HAP-1 (cell line): ENCODE measurements around the gene LRP6.

Source experiments
- DNase-seq, 2 experiments: peaks; one replicate each; pipeline ENCODE4 v3.0.0-alpha.2; 2016 to 2020; ENCODE audit warnings: low spot score in 2 of 2
- H3K27me3 ChIP-seq: fragments of 250-450 bp; sonication (Bioruptor Pico); 2 replicates; pipeline ENCODE4 v1.5.1; 2020; ENCODE audit warnings: low read depth, mild to moderate bottlenecking, moderate library complexity
- H3K36me3 ChIP-seq: fragments of 250-450 bp; sonication (Bioruptor Pico); replicated peaks from 2 replicates; pipeline ENCODE4 v1.5.1; 2020; ENCODE audit warnings: mild to moderate bottlenecking
- H3K4me1 ChIP-seq: fragments of 250-450 bp; sonication (Bioruptor Pico); 2 replicates; pipeline ENCODE4 v1.5.1; 2020; ENCODE audit warnings: mild to moderate bottlenecking
- H3K4me3 ChIP-seq: fragments of 250-450 bp; sonication (Bioruptor Pico); 2 replicates; pipeline ENCODE4 v1.5.1; 2020; ENCODE audit warnings: mild to moderate bottlenecking, moderate library complexity
- H3K9me3 ChIP-seq: fragments of 250-450 bp; sonication (Bioruptor Pico); 2 replicates; pipeline ENCODE4 v1.5.1; 2020; ENCODE audit warnings: mild to moderate bottlenecking, moderate library complexity
- in situ Hi-C: fragments of 300-500 bp; cut with MboI; formaldehyde crosslinking; loops from 3 replicates; pipeline ENCODE4 v1.14.3; 2020; ENCODE audit warnings: low sequenced_read_pairs, inconsistent platforms, mixed read lengths

The LRP6 gene

DNA sequence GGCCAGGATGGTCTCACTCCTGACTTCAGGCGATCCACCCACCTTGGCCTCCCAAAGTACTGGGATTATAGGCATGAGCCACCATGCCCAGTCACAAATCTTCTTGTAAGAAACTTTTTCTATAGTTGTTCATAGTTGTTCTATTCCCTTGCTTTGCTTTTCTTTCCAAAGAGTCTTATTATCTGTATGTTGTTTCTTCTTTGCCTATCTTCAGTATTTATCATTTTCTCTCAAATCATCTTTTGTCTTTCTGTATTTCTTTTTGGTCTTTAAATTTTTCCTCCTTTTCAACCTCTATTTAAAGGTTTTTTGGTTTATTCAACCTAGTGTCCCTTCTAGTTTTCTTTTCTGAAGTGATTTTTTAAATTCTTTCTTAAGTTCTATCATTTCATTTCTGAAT, 68.7 kb downstream of the LRP6 start:
- no peak overlapping the region for H3K4me3 ChIP-seq
- H3K27me3 ChIP-seq, result no peaks in the 10 kb centered on the region
- peaks cover 12% of the 10 kb centered on the region for H3K4me1 ChIP-seq
- DNase-seq, result no peak
- peaks cover 51% of the 10 kb centered on the region for H3K36me3 ChIP-seq
- H3K9me3 ChIP-seq, result no peaks in the 10 kb centered on the region
- in situ Hi-C loops, result no loop called here

DNA sequence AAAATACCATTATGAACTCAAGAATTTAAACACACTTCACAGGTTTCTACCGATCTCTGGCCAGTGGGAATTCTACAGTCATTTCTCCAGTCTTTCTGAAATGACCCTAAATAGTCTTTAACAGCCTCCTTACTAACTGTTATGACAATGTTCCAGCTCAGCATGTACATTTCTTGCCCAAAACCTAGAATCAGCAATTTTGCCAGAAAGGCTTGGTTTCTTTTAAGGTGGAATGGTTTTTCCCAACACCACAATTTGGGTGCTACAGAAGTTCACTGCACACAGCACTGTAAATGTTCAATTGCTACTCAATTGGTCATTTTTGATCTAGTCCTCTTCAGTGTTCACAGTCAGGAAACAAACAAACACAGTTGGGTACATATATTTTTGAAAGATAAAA, 69.7 kb downstream of the LRP6 start:
- in situ Hi-C loops, result no loop called here
- Histone ChIP-seq H3K9me3 (no peaks in the 10 kb centered on the region), H3K4me1 (peaks cover 12% of the 10 kb centered on the region), H3K4me3 (no peak overlapping the region), H3K27me3 (no peaks in the 10 kb centered on the region), H3K36me3 (peaks cover 43% of the 10 kb centered on the region)
- DNase-seq, result no peak

DNA sequence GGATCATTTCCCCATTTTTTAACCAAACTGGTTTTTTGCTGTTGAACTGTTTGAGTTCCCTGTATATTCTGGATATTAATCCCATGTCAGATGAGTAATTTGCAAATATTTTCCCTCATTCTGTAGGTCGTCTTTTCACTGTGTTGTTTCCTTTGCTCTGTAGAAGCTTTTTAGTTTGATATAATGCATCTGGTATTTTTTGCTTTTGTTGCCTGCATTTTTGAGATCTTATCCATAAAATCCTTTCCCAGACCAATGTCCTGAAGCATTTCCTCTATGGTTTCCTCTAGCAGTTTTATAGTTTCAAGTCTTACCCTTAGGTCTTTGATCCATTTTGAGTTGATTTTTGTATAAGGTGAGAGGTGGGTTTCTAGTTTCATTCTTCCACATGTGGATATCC, 71.3 kb downstream of the LRP6 start:
- no peaks in the 10 kb centered on the region for H3K27me3 ChIP-seq
- H3K36me3 ChIP-seq, result peaks cover 32% of the 10 kb centered on the region
- H3K4me3 ChIP-seq, result no peak overlapping the region
- H3K4me1 ChIP-seq, result peaks cover 9% of the 10 kb centered on the region
- DNase-seq, result no peak
- no peaks in the 10 kb centered on the region for H3K9me3 ChIP-seq
- in situ Hi-C loops, result no loop called here

DNA sequence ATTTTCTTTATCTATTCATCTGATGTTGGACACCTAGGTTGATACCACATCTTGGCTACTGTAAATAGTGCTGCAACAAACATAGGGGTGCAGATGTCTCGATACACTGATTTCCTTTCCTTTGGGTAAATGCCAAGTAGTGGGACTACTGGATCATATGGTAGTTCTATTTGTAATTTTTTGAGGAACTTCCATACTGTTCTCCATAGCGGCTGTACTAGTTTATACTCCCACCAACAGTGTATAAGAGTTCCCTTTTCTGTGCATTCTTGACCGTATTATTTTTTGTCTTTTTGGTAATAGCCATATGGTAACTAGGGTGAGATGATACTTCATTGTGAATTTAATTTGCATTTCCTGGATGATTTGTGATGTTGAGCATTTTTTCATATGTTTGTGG, 71.8 kb downstream of the LRP6 start:
- H3K36me3 ChIP-seq, result peaks cover 29% of the 10 kb centered on the region
- no peak for DNase-seq
- in situ Hi-C loops, result no loop called here

DNA sequence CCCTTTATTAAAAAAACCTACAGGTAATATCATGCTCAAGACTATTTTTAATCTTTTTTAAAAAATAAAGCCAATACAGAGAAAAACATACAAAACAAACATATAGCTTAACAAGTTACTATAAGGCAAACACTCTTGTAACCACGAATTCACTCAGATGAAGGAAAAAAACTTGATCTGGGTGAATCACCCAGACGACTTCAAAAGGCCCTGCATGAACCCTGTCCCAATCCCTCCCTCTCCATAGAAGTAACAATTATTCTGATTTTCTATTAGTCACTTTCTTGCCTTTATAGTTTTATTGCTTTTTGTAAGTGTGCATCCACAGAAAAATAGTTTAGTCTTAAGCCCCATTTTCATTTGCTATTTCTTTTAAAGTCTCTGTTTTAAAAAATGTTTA, 72.6 kb downstream of the LRP6 start:
- in situ Hi-C loops, result no loop called here

More for the DNA sequence above, 71.8 kb downstream of the LRP6 start:
- H3K4me3 ChIP-seq, result no peak overlapping the region
- H3K4me1 ChIP-seq, result peaks cover 9% of the 10 kb centered on the region
- H3K9me3 ChIP-seq, result no peaks in the 10 kb centered on the region
- H3K27me3 ChIP-seq, result no peaks in the 10 kb centered on the region

DNA sequence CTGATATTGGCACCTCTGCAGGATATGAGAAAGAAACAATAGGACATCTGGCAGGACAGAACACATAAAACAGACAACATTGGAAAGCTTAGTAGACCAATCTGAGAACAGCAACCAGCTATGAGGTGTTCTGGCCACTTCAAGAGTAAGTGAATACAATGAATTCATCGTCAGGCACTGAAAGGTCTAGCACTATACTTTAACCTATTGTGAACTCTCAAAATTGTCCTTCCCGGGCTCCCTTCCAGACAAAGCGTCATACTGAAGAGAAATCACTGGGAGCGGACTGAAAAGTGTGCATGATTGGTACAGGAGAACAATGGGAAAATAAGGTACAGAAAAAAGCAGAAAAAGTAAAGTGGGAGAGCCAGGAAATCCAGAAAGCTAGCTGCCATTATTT, 75.8 kb downstream of the LRP6 start:
- Histone ChIP-seq H3K27me3 (no peaks in the 10 kb centered on the region), H3K9me3 (no peaks in the 10 kb centered on the region), H3K4me1 (peaks cover 9% of the 10 kb centered on the region), H3K4me3 (no peak overlapping the region), H3K36me3 (peaks cover 10% of the 10 kb centered on the region)
- in situ Hi-C loops, result no loop called here
- DNase-seq, result no peak

More for the DNA sequence above, 72.6 kb downstream of the LRP6 start:
- no peaks in the 10 kb centered on the region for H3K27me3 ChIP-seq
- peaks cover 9% of the 10 kb centered on the region for H3K4me1 ChIP-seq
- H3K9me3 ChIP-seq, result no peaks in the 10 kb centered on the region
- H3K4me3 ChIP-seq, result no peak overlapping the region
- no peak for DNase-seq
- peaks cover 27% of the 10 kb centered on the region for H3K36me3 ChIP-seq

DNA sequence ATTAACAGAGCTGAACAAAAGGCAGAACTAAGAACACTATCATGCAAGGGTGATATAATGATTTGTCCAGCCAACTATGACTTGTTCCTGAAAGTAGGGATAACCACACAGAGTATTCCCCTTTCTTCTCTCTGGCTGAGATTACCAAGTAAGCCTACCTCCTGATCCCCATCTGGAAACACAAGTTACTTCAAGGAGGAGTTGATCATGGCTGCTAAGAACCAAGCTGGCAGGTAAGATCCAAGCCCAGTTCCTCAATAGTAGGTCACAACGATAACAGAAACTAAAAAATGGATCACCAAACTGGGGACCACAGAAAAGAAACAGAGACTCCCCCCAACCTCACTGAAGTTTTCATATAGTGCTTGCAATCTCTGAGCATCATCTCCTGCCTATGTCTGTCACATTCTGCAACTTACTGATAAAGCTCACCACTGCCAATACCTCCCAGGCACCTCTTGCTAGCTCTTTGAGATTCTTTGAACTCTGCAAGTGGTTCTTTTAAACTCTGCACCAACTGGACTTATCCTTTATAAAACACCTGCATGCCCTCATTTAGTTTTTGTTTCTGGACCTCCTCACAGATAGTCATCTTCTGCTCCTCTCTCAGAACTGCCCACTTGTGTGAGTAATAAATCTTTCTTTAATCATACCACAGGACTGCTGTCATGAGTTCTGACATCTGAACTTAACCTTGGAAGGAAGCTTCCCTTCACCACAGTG, 76.6 kb downstream of the LRP6 start:
- Histone ChIP-seq H3K9me3 (no peaks in the 10 kb centered on the region), H3K4me1 (peaks cover 10% of the 10 kb centered on the region), H3K4me3 (no peak overlapping the region), H3K27me3 (no peaks in the 10 kb centered on the region), H3K36me3 (peaks cover 5% of the 10 kb centered on the region)
- no peak for DNase-seq
- in situ Hi-C loops, result no loop called here

DNA sequence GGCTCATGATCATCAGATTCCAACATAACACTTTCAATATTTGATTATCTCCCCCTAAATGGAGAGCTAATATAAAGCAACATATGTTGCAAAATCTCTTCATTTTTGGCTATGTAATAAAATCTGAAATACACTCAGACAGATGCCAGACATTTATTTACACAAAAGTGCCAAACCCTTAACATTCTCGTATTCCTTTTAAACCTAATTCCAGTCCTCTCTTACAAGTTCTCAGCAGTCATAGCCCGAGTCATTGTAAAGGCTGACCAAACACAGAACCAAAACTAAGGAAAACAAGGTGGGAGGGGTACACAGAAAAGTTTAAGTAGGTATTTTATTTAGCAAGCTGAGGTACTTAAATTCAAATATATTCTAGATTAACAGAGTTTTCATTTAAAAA, 81.4 kb downstream of the LRP6 start:
- in situ Hi-C loops, result no loop called here
- H3K36me3 ChIP-seq, result peaks cover 32% of the 10 kb centered on the region
- H3K4me1 ChIP-seq, result peaks cover 10% of the 10 kb centered on the region
- DNase-seq, result no peak
- no peaks in the 10 kb centered on the region for H3K9me3 ChIP-seq
- H3K4me3 ChIP-seq, result no peak overlapping the region
- H3K27me3 ChIP-seq, result no peaks in the 10 kb centered on the region

DNA sequence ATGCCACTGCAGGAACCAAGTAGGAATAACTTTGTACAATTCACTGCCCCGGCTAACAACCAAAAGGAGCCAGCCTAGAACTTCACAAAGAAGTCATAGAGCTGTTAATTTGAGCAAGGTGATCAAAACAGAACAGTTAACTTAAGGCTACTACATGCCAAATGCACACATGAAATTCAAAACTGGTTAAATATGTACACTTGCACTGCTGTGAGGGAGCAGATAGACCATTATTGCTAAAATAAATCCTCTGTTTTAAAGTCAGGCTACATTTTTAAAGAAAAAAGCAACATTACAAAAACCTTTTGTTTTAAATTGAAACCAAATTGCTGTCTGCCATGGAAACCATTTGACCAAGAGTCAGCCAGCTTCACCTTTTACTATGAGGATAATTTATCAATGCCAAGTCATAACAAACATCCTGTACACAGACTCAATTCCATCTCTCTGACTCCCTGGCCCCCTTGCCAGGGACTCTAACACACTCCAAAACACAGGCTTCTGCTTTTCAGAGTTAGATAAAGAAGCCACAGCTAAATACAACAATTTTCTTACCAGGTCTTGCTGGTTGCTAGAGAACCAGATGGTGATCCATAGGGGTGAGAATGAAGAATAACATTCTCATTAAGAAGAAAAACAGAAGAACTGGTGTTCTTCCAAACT, 84.0 kb downstream of the LRP6 start:
- Histone ChIP-seq H3K9me3 (no peaks in the 10 kb centered on the region), H3K4me3 (no peak overlapping the region), H3K36me3 (peaks cover 54% of the 10 kb centered on the region), H3K4me1 (peaks cover 14% of the 10 kb centered on the region), H3K27me3 (no peaks in the 10 kb centered on the region)
- DNase-seq, result no peak
- in situ Hi-C loops, result no loop called here

DNA sequence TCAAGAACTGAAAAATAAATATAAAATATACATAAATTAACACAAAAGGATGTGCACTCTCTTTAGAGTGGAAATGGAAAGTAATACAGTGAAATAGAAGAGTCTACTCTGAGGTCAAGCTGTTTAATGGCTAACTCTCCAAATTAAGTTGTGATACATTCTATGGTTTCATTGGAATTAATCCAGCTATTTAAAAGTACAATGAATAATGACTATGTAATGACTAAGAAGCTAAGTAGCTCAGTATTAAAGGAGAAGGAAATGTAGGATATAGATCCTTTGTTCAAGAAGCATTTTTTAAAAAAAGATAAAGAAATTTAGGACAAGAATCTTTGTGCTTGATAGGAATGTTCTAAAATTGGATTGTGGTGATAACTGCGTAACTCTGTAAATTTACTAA, 85.3 kb downstream of the LRP6 start:
- in situ Hi-C loops, result no loop called here
- H3K9me3 ChIP-seq, result no peaks in the 10 kb centered on the region
- DNase-seq, result no peak
- no peak overlapping the region for H3K4me3 ChIP-seq
- H3K36me3 ChIP-seq, result peaks cover 62% of the 10 kb centered on the region
- no peaks in the 10 kb centered on the region for H3K27me3 ChIP-seq
- H3K4me1 ChIP-seq, result peaks cover 21% of the 10 kb centered on the region

DNA sequence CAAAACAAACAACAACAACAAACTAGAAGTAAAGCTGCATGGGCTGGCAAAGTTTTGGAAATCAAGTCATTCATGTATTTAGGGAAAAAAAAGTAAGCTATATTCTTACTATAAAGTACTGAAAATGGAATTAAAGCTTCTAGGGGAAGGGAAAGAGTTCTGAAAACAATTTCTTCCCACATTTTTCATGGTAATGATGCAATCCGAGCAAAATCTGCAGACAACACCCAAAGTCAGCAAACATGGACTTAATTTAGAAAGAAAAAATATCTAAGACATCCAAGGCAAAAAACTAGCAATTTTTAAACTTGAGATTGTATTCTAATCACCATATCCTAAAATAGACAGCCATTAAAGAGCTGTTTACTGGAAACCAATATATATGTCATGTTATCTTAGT, 86.3 kb downstream of the LRP6 start:
- no peak for DNase-seq
- Histone ChIP-seq H3K9me3 (no peaks in the 10 kb centered on the region), H3K27me3 (no peaks in the 10 kb centered on the region), H3K4me1 (peaks cover 21% of the 10 kb centered on the region), H3K4me3 (no peak overlapping the region), H3K36me3 (peaks cover 57% of the 10 kb centered on the region)
- in situ Hi-C loops, result no loop called here

DNA sequence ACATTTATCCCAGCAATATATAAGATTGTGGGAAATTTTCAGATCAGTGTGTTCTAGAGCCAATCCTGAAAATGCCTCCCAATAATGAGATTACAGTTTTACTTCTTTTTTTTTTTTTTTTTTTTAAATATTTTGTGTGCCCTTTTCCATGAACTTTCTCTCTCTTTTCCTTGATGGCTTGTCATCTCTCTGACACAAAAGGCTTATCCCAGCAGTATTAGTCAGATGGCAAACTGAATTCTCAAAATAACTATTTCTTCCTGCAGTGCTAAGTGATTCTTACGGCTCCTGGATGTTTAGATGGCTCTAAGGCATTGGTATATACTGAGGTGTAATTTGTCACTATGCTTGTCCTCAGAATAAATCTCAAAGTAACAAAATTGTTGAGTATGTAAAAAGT, 86.7 kb downstream of the LRP6 start:
- in situ Hi-C loops, result no loop called here
- no peak for DNase-seq
- H3K36me3 ChIP-seq, result peaks cover 57% of the 10 kb centered on the region
- no peak overlapping the region for H3K4me3 ChIP-seq
- H3K9me3 ChIP-seq, result no peaks in the 10 kb centered on the region
- no peaks in the 10 kb centered on the region for H3K27me3 ChIP-seq
- peaks cover 20% of the 10 kb centered on the region for H3K4me1 ChIP-seq

DNA sequence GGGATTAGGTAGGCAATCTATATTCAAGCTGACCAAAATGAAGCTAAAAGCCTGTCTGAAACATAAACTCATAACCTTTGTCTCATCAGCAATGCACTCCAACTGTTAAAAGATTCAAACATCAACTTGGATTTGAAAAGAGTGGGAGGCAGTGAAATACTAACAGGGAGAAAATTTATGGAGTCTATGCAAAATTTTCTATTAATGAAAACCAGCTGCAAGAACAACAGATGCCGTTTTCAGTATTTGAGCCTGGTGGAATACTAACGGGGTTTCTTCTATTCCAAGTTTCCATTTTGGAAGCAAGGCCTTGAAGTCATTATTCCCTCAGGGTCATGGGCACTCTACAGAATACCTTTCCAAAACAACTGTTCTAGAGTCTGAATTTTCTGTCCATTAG, 88.3 kb downstream of the LRP6 start:
- H3K36me3 ChIP-seq, result peaks cover 52% of the 10 kb centered on the region
- no peaks in the 10 kb centered on the region for H3K9me3 ChIP-seq
- H3K4me3 ChIP-seq, result no peak overlapping the region
- in situ Hi-C loops, result no loop called here
- DNase-seq, result no peak
- H3K4me1 ChIP-seq, result peaks cover 18% of the 10 kb centered on the region
- H3K27me3 ChIP-seq, result no peaks in the 10 kb centered on the region

DNA sequence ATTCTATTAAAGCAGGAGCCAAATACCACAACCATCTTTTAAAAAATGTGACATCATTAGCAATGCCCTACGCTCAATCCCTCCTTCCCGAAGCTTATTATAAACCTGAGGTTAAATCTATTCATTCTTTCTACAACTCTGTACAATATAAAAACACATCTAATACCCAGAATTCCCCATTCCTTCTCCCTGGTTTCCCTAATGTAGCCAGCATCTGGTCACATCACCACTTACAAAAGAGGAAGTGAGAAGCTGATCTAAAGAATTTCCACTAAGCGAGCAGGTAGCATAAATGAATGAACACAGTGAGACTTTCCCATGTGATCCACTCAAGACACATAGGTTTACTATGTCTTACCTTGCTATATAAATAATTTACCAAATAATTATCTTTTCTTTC, 90.4 kb downstream of the LRP6 start:
- Histone ChIP-seq H3K36me3 (peaks cover 52% of the 10 kb centered on the region), H3K4me1 (peaks cover 14% of the 10 kb centered on the region), H3K4me3 (no peak overlapping the region), H3K9me3 (no peaks in the 10 kb centered on the region), H3K27me3 (no peaks in the 10 kb centered on the region)
- in situ Hi-C loops, result no loop called here
- no peak for DNase-seq
